Panc1 (cell line): Measurements from ENCODE around the gene HEG1.

ENCODE experiments used
- CTCF ChIP-seq: fragments of 450-650 bp; IDR thresholded peaks from 2 replicates; pipeline ENCODE4 v1.5.1; 2017; ENCODE audit warnings: mild to moderate bottlenecking
- TCF7L2 ChIP-seq: IDR thresholded peaks from 2 replicates; pipeline ENCODE4 v1.6.1; 2011; ENCODE audit warnings: mild to moderate bottlenecking, low read depth, low read length, inconsistent platforms

GRCh38 chr3:124919756-124920155 lies 136.0 kb downstream of the HEG1 start:
- TF ChIP-seq CTCF (no peak), TCF7L2 (no peak)
